ENCODE data around the gene ZDHHC19.

Gene ZDHHC19

DNA sequence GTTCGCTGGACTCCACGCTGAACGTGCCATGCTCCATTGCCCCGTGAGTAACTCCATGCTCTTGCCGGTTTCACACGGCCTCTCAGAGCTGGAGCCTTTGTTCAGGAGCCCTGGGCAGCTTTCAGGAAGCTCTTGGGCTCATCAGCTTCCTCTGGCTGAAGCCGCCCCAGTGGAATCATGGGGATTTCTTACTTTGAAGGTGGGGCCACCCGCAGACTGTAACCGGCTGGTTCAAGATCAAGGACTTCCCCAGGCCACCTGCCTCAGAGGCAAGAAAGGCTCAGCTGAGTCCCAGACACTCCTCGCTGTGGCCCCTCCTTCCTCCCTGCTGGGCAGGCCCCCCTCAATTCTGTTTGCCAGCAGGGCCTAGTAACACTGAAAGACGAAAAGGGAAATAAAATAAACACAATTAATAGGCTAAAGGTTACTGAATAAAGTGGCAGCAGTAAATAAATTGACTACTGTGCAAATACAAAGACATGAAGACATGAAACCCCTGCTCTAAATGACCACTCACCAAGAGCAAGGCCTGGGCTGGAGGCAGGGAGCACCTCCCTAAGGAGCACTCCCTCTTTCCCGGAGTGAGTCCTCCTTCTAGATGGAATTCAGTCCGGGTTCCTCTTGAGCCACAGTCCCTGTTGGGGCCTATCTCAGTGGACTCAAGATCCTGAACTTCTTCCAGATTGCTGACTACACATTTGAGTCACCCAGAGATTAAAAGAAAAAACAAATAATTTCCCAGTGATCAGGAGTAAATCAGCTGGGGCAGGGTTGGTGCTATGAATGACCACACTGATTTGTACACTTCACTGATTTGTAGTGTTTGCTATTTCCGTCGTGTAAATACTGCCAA lies 51.0 kb downstream of the ZDHHC19 start:
- Histone ChIP-seq H3K27me3 (ENCODE audit: insufficient read depth, low read length) (no peaks in the 10 kb centered on the region), H3K36me3 (ENCODE audit: insufficient read depth, low read length) (no peaks in the 10 kb centered on the region), H2AFZ (ENCODE audit: low read length) (no peak overlapping the region), H3K9ac (ENCODE audit: low read length) (no peak overlapping the region), H3K4me2 (ENCODE audit: low read length) (no peak overlapping the region; the same call in 1 of the 2 replicates), H3K79me2 (ENCODE audit: insufficient read depth, low read length) (no peaks in the 10 kb centered on the region), H3K9me2 (ENCODE audit: low read depth, low read length) (no peaks in the 10 kb centered on the region), H3F3A (ENCODE audit: insufficient read depth, low read length) (no peaks in the 10 kb centered on the region), H3K9me3 (ENCODE audit: low read length) (no peaks in the 10 kb centered on the region), H3K4me3 (ENCODE audit: low read depth, low read length, poor library complexity, severe bottlenecking) (no peak overlapping the region), H3K4me1 (ENCODE audit: insufficient read depth, low read length, severe bottlenecking) (peaks cover 9% of the 10 kb centered on the region), H4K20me1 (ENCODE audit: insufficient read depth, low read length) (no peaks in the 10 kb centered on the region), H3K27ac (ENCODE audit: low read depth, low read length, poor library complexity, severe bottlenecking) (no peak overlapping the region)
- no peak for TF ChIP-seq CTCF (IDR thresholded peaks at IDR 0.05; ENCODE audit: low read length)
- TF ChIP-seq EZH2 (IDR thresholded peaks at IDR 0.05; ENCODE audit: borderline replicate concordance, low read length): no peak

- Histone ChIP-seq H3K9ac (ENCODE audit: low read length) (no peak overlapping the region), H3K4me3 (ENCODE audit: low read depth, low read length, poor library complexity, severe bottlenecking) (no peak overlapping the region), H3K27me3 (ENCODE audit: insufficient read depth, low read length) (no peaks in the 10 kb centered on the region), H3K27ac (ENCODE audit: low read depth, low read length, poor library complexity, severe bottlenecking) (no peak overlapping the region), H3K36me3 (ENCODE audit: insufficient read depth, low read length) (no peaks in the 10 kb centered on the region), H3K4me2 (ENCODE audit: low read length) (no peak overlapping the region; the same call in 1 of the 2 replicates), H3K9me2 (ENCODE audit: low read depth, low read length) (no peaks in the 10 kb centered on the region), H3K4me1 (ENCODE audit: insufficient read depth, low read length, severe bottlenecking) (peaks cover 9% of the 10 kb centered on the region), H3K9me3 (ENCODE audit: low read length) (no peaks in the 10 kb centered on the region), H4K20me1 (ENCODE audit: insufficient read depth, low read length) (no peaks in the 10 kb centered on the region), H2AFZ (ENCODE audit: low read length) (no peak overlapping the region), H3F3A (ENCODE audit: insufficient read depth, low read length) (no peaks in the 10 kb centered on the region), H3K79me2 (ENCODE audit: insufficient read depth, low read length) (no peaks in the 10 kb centered on the region)
- TF ChIP-seq EZH2 (IDR thresholded peaks at IDR 0.05; ENCODE audit: borderline replicate concordance, low read length) (no peak), CTCF (IDR thresholded peaks at IDR 0.05; ENCODE audit: low read length) (no peak)
Measured at GRCh38 chr3:196159526-196159925, 51.7 kb downstream of the ZDHHC19 start.

- Histone ChIP-seq H3K4me2 (ENCODE audit: low read length) (no peak overlapping the region), H3K79me2 (ENCODE audit: insufficient read depth, low read length) (no peaks in the 10 kb centered on the region), H3K36me3 (ENCODE audit: insufficient read depth, low read length) (no peaks in the 10 kb centered on the region), H4K20me1 (ENCODE audit: insufficient read depth, low read length) (no peaks in the 10 kb centered on the region), H3K27me3 (ENCODE audit: insufficient read depth, low read length) (no peaks in the 10 kb centered on the region; the same call in 1 of the 2 replicates), H3K9ac (ENCODE audit: low read length) (no peak overlapping the region), H3K4me3 (ENCODE audit: low read depth, low read length, poor library complexity, severe bottlenecking) (no peak overlapping the region), H3K9me2 (ENCODE audit: low read depth, low read length) (no peaks in the 10 kb centered on the region), H3K4me1 (ENCODE audit: insufficient read depth, low read length, severe bottlenecking) (peaks cover 9% of the 10 kb centered on the region), H3F3A (ENCODE audit: insufficient read depth, low read length) (no peaks in the 10 kb centered on the region), H3K27ac (ENCODE audit: low read depth, low read length, poor library complexity, severe bottlenecking) (no peak overlapping the region), H2AFZ (ENCODE audit: low read length) (no peak overlapping the region), H3K9me3 (ENCODE audit: low read length) (no peaks in the 10 kb centered on the region)
- no peak for TF ChIP-seq EZH2 (IDR thresholded peaks at IDR 0.05; ENCODE audit: borderline replicate concordance, low read length)
- TF ChIP-seq CTCF (IDR thresholded peaks at IDR 0.05; ENCODE audit: low read length): no peak
Measured at GRCh38 chr3:196156160-196156559, 55.0 kb downstream of the ZDHHC19 start.

Data from OCI-LY1 (cell line).